ENCODE results near the gene NRXN3. TPM values are rescaled to one million over a fixed set of nuclear protein-coding genes. Genes with fewer than 3 reads are reported as not detected.

Gene NRXN3
- total RNA-seq, 1 donor from 2014 or later, result 6.7 TPM

DNA sequence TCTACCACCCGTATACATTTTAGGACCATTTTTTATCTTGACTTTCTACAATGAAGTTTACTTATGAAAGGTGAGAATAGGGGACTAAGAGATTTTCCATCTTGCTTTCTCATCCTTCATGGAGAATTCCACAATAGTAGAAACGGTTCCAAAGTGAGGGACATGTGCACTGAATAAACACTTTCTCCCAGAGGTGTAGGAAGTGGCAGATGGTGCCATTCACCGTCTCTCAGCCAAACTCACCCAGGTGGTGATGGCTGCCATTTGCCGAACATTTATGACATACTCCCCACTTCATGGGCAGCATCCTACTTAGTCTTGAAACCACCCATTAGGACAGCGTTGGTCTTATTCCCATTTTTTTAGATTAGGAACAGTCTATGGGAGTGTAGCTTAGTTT, 1500.6 kb downstream of the NRXN3 start:
- DNase-seq (ENCODE audit: low spot score), result no peak

- DNase-seq (ENCODE audit: low spot score), result no peak
Observed at GRCh38 chr14:79680087-79680486, 1509.9 kb downstream of the NRXN3 start.

- no peak for DNase-seq (ENCODE audit: low spot score)
Observed at GRCh38 chr14:79686196-79686595, 1516.0 kb downstream of the NRXN3 start.

DNA sequence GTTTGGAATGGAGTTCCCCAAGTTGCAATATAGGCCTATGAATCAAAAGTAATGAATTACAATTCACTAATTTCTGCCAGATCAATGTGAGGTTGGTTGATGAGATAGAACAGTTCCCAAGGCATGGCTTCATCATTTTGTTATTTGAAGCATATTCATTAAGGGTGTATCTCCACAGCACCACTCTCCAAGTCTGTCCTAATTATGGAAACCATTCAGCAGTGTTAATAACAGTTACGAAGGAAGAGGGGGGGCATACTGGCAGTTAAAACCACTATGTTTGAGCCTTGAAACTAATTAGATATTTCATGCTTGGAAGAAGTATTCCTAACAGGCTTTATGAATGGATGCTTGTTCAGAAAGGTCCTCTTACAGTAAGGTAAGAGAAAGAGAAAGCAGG, 1520.8 kb downstream of the NRXN3 start:
- no peak for DNase-seq (ENCODE audit: low spot score)

DNA sequence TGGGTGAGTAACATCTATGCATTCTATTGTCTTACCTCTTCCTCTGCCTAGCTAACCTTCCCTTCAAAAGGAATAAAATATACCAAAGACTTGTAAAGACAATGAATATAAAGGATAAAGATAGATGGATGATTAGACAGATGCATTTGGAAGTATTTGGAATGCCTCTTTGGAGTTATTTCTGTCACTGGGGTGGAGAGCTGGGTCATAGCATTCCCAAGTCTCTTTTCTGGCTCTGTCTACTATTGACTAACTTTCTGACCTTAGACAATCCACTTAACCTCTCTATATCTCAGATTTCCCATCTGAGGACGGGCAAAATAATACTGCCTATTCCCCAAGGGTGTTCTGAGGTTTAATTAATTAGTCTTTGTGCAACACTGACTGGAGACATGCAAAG, 1523.8 kb downstream of the NRXN3 start:
- no peak for DNase-seq (ENCODE audit: low spot score)

DNA sequence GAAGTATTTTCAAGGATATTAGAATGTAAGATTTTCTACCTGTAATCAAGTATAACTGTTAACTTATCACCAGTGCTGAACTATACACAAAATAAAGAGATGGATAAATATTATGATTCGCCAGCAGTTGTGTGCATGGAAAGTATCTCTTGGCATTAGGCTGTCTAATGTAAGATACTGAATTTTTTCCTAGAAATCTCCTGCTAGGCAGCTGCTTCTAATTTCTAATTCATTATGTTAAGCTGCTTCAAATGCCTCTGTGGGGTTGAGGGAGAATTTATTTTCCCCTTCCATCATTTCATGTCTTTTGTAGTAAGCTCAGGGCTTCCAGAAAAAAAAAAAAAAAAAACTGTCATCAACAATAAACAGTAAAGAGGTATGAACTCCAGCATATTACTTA, 1525.1 kb downstream of the NRXN3 start:
- no peak for DNase-seq (ENCODE audit: low spot score)

- no peak for DNase-seq (ENCODE audit: low spot score)
Observed at GRCh38 chr14:79698298-79698711, 1528.1 kb downstream of the NRXN3 start.

GRCh38 chr14:79699206-79699605, 1529.0 kb downstream of the NRXN3 start:
- no peak for DNase-seq (ENCODE audit: low spot score)

DNA sequence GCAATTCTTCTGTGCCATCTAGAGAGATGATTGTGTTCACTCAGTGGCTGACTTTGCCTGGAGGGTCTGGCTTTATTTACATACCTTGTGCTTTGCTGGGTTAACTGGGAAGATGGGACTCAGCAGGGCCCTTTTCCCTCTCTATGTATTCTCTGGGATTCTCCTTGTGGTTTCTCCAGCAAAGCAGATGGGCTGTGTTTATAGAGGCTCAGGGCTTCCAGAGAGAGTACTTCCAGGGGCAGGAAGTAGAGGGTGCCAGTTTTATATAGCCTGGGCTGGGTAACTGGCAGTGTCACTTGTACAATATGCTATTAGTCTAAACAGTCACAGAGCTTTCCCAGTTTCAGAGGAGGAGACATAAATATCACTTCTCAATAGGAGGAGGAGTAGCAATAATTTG, 1531.2 kb downstream of the NRXN3 start:
- DNase-seq (ENCODE audit: low spot score), result no peak

DNA sequence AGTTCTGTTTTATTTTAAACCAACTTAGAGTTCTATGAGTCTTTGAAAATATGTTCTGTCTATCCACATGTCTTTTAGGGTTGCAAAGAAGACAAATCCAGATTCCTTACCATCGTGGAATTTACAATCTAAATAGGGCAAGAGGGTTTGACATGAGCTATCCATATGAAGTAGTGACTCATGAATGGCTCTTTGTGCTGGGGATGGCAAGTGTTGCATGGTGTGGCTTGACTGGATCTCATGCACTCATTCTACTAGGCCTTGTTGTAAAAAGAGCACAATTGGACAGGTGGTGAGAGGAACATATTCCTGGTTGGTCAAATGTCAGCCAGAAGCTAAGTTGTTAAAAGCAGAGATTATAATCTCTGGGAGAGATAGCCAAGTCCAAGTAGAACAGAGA, 1532.0 kb downstream of the NRXN3 start:
- no peak for DNase-seq (ENCODE audit: low spot score)

GRCh38 chr14:79703209-79703608, 1533.0 kb downstream of the NRXN3 start:
- DNase-seq (ENCODE audit: low spot score), result no peak

DNA sequence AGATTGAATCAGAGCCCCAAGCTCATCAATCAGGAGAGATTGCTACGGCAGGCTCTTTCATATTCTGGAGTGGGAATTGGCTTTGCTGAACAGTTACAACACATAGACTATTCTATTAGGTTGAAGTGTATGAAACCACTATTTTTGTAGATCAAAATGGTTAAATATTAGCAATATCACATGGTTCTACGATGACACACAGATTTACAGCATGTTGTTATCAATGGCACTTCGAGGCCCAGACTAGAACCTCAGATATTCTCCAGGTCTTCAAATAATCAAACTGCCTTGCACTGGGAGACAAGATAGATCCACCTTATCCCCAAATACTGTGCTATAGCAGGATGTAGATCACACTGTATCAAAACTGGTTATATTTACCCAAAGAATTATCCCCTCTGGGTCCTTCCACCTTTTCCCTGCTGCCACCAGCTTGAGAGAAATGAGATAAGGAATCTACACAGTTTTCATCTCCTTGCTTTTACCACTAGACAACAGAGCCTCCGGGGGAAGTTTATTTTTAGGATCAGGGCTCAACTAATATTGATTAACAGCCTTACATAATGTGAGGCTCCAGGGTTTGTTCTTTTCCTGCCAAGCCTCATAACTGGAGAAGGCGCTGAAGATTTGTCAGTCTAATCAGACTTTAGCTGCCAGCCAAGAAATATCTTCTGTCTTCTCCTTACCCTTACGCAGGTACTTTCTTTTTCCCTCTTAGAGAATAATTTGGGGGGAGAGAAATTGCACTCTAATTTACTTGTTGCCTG, 1534.1 kb downstream of the NRXN3 start:
- no peak for DNase-seq (ENCODE audit: low spot score)

GRCh38 chr14:79705126-79705894, 1535.1 kb downstream of the NRXN3 start:
- no peak for DNase-seq (ENCODE audit: low spot score)

DNA sequence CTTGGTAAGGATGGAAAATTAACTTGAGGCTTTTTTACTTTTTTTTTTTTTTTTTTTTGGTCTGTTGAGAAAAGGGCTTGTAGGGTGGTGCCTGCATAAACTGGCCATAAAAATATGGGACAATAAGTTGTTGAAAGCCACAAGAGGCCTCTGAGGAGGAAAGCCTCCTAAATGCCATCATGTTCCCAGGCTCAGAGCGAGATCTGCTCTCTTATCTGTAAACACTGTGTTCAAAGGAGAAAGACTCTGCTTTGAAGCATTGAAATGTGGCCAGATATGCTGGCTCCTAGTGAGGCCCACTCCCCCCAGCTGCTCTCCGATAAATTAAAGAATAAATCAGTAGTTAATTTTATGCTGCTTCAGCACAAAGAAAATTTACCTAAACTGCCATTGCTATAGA, 1536.2 kb downstream of the NRXN3 start:
- no peak for DNase-seq (ENCODE audit: low spot score)

- no peak for DNase-seq (ENCODE audit: low spot score)
Observed at GRCh38 chr14:79708426-79709388, 1538.5 kb downstream of the NRXN3 start.

GRCh38 chr14:79709573-79709972, 1539.4 kb downstream of the NRXN3 start:
- DNase-seq (ENCODE audit: low spot score), result no peak

DNA sequence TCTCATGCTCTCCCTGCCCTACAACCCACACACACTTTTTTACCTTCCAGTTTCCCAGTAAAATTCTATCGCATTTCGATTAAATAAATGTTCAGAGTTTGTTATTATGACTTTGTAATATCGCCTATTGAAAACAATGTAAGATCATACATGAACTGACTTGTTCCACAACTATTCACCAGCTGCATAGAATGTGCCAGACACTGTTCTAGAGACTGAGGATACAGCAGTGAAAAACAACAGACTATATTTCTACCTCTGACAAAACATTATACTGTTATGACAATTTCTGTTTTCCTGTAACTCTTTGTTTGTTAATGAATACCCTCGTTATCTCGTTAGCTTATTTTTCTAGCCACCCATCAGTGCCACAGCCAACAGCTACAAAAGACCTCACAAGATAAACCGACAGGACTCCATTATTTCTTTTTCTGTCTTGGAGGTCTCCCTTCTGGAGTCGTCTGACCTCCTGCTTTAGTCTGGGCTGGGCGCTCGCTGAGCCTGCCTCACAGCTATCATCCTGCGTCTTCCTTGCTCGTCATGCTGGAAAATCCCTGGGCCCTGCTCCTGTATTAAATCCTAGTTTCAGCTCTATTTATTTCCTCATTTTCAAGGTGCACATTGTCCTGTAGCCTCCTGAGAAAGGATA, 1542.3 kb downstream of the NRXN3 start:
- DNase-seq (ENCODE audit: low spot score), result no peak

- DNase-seq (ENCODE audit: low spot score), result no peak
Observed at GRCh38 chr14:79721399-79722084, 1551.4 kb downstream of the NRXN3 start.

- DNase-seq (ENCODE audit: low spot score), result no peak
Observed at GRCh38 chr14:79724934-79725717, 1555.0 kb downstream of the NRXN3 start.

DNA sequence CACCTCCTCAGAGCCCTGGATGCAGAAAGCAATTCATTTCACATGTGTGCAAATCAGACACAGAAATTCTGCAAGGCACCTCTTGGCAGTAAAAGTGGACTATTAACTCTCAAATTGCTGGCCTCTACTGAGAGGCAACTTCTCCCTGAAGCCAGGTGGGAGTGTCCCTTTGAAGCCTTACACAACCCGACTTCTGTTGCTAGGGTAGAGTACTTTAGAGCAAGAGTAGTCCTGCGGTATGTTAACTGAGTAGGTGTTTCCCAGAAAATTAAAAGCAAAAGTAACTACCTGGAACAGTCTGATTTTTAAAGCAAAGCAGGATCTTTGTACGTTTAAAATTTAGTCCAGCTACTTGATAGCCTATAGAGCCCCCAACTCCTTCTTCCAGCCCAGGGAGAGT, 1557.7 kb downstream of the NRXN3 start:
- no peak for DNase-seq (ENCODE audit: low spot score)
